ENCODE data around the gene POTEF. TPM values are rescaled to one million over a fixed set of nuclear protein-coding genes. Genes with fewer than 3 reads are reported as not detected.
"Not testable (repeated sequence)": the region's sequence is repeated elsewhere in the genome, so short reads cannot be mapped to it uniquely, and the experiment has no call there.

Gene POTEF
- total RNA-seq, 1 experiment from 2014 or later, result 10.5 TPM

GRCh38 chr2:130155956-130156623, 27.1 kb upstream of the POTEF start:
- not testable (repeated sequence) for H2AFZ ChIP-seq (ENCODE audit: low read length); H3K4me2 ChIP-seq (ENCODE audit: insufficient read depth, insufficient read length, low read length); H3K4me1 ChIP-seq (ENCODE audit: insufficient read depth, low read length); H2BK120ac ChIP-seq (ENCODE audit: low read depth, low read length, poor library complexity, severe bottlenecking); H3K27me3 Mint-ChIP-seq (ENCODE audit: low read depth); H2AK5ac ChIP-seq (ENCODE audit: insufficient read length, low read length); H3K9me3 Mint-ChIP-seq; H3K18ac ChIP-seq (ENCODE audit: insufficient read length, low read depth, low read length); H4K20me1 ChIP-seq (ENCODE audit: control insufficient read depth, insufficient read depth, insufficient read length); H3K9ac ChIP-seq (ENCODE audit: extremely low read depth, insufficient read length, low read length); H2BK5ac ChIP-seq (ENCODE audit: insufficient read length, low read length); H3K79me1 ChIP-seq (ENCODE audit: insufficient read depth, low read depth, low read length, poor library complexity, severe bottlenecking); H3K56ac ChIP-seq (ENCODE audit: insufficient read length, low read depth, low read length); H3K9me3 ChIP-seq (ENCODE audit: control insufficient read depth, low read depth, low read length); H4K8ac ChIP-seq (replicated peaks; ENCODE audit: insufficient read length, low read depth, low read length); H3T11ph ChIP-seq (ENCODE audit: low read length); H3K27ac ChIP-seq (ENCODE audit: insufficient read length, low read depth, low read length); H3K27me3 ChIP-seq (ENCODE audit: insufficient read depth, low read length); H3K23ac ChIP-seq (ENCODE audit: insufficient read length, low read depth, low read length); H3K79me2 ChIP-seq (ENCODE audit: insufficient read depth, low read length); H3K4me3 Mint-ChIP-seq; H3K14ac ChIP-seq (ENCODE audit: insufficient read depth, low read length); H3K4ac ChIP-seq (ENCODE audit: low read depth, low read length); H2BK12ac ChIP-seq (ENCODE audit: insufficient read length, low read depth, low read length); H4K5ac ChIP-seq (ENCODE audit: insufficient read length, low read depth, low read length); H2BK20ac ChIP-seq (ENCODE audit: low read depth, low read length, poor library complexity, severe bottlenecking); H2BK15ac ChIP-seq (ENCODE audit: low read depth, low read length); H3K4me1 Mint-ChIP-seq; H3K23me2 ChIP-seq (ENCODE audit: insufficient read length, low read depth, low read length, poor library complexity, severe bottlenecking)
- peak overlapping the region; percentile 19 for H4K91ac ChIP-seq (ENCODE audit: insufficient read length, low read depth, low read length)
- H3K27ac Mint-ChIP-seq, result peak overlapping the region in 1 of 3 experiments; percentile 52; a peak in 2 of 7 replicates
- no CpG with 5 or more reads among the region's 16 CpGs for WGBS (ENCODE audit: extremely low coverage, insufficient read length, low lambda C conversion rate)
- peak; percentile 74 for DNase-seq
- peaks cover 8 to 53% (median 39%) of the 10 kb centered on the region in 3 experiments; a peak in 6 of 7 replicates for H3K36me3 Mint-ChIP-seq (ENCODE audit: insufficient read depth in 1 of 3, low read depth in 3 of 3)
- peak; percentile 74 for TF ChIP-seq CTCF (conservative IDR thresholded peaks at IDR 0.05)

Measured in H9 (cell line).